SK-N-MC (cell line): ENCODE results near the gene GGTA1.
A peak's percentile ranks its signal among the peaks of the same experiment; 100 is the strongest.

Source experiments
- EZH2 ChIP-seq: fragments of 200-600 bp; sonication (generic); IDR thresholded peaks from one replicate; pipeline ENCODE4 v1.6.1; 2017; ENCODE audit warnings: antibody characterized with exemption
- FOXP2 ChIP-seq: optimal IDR thresholded peaks from 2 replicates; pipeline ENCODE3; 2011; ENCODE audit warnings: mild to moderate bottlenecking, moderate library complexity; ENCODE audit not compliant: insufficient read depth; ENCODE audit errors: extremely low read length, control extremely low read depth
- POLR2AphosphoS5 ChIP-seq: IDR thresholded peaks from 2 replicates; pipeline ENCODE4 v1.6.1; 2012; ENCODE audit warnings: mild to moderate bottlenecking, low read depth, low read length, borderline replicate concordance

DNA sequence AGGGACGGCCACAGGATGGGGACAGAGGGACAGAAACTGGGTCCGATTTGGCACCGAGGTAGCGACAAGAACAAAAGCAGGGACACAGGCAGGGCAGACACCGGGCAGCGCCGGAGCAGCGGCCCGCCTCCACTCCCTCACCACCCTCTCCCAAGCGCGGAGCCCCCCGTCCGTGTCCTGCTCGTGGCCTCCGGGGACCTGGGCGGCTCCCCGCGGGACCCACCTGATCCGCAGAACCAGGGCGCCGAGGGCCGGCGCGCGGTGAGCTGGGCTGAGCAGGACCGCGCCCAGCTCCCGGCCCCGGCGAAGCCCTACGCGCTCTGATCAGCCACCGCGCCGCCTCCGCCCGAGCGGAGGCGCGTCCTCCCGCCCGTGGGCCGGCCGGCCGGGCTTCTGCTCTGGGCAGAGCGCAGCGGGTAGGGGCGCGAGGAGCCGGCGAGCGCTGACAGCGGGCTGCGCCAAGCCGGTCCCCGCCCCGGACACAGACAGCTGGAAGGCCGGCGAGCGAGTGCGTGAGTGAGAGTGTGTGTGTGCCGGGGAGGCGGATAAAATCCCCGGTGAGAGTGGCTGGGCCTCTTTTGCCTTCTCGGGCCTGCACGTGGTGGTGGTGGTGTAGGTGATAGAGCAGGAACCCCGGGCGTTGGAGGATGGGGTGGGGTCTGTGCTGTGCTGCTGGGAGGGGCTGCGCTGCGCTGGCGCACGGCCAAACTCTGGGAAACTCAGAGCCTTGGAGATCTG, at the start of gene GGTA1:
- TF ChIP-seq POLR2AphosphoS5 (no peak), EZH2 (peak; percentile 89), FOXP2 (no peak)
